ENCODE results near the gene ABCG8.

DNA sequence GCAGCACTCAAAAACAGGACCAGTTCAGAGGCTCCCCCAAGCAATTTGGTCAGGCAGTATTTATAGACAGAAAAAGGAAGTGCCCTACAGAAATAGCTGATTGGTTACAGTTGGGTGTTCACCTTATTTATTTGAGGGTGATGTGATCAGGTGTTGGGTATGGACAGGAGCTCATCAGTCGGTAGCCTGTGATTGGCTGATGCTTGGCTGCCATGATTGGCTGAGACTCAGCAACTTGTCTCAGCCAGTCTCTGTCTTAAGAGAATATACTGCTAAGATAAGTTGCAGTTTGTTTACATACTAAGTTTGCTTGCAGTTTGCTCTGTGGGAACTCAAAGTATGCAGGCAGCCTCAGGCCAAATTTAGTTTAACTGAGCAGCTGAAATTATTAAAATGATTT, 9.4 kb downstream of the ABCG8 start:
- TF ChIP-seq CTCF (conservative IDR thresholded peaks at IDR 0.05): no peak
- no peak for TF ChIP-seq EZH2 (IDR thresholded peaks at IDR 0.05; ENCODE audit: low read depth)
